ENCODE results near the gene CARD9.

- TF ChIP-seq CTCF (conservative IDR thresholded peaks at IDR 0.05): no peak
- TF ChIP-seq ZFX (IDR thresholded peaks at IDR 0.05): no peak
Observed at GRCh38 chr9:136370687-136371532, 2.6 kb downstream of the CARD9 start.
